Epidermal melanocyte (primary cell): Measurements from ENCODE around the gene POLN.

Experiments used
- DNase-seq: peaks from one replicate; pipeline ENCODE4 v3.0.0; 2011; ENCODE audit warnings: low spot score; ENCODE audit not compliant: insufficient read length

The POLN gene

DNA sequence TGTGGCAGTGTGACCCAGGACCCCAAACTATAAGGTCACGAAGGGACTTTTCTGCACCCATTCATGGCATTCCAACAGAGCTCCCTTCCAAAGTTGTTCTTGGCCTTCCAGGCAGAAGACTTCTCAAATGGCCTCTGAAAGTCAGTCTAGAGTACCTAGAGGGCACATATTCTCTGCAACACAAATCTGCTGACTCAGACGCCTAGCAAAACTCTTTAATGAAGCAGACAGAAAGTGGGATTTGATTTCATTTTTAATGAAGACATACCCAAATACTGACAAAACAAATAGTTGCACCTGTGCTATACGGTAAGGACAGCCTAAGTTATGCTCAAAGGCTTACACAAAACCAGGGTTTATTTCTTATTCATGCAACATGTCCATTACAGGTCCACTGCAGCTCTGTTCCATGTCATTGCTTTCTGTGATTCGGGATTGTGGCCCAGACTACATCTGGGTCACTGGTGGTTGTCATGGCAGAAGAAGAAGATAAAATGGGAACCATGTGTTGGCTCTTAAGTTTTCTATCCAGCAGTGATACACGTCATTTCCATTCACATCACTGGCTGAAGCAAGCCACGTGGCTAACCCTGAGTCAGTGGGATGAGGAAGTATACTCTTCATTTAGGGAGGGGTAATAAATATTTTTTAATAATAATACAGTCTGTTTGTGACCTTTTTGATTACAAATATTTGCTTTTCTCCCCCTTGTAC lies 125.1 kb downstream of the POLN start:
- no peak for DNase-seq

DNA sequence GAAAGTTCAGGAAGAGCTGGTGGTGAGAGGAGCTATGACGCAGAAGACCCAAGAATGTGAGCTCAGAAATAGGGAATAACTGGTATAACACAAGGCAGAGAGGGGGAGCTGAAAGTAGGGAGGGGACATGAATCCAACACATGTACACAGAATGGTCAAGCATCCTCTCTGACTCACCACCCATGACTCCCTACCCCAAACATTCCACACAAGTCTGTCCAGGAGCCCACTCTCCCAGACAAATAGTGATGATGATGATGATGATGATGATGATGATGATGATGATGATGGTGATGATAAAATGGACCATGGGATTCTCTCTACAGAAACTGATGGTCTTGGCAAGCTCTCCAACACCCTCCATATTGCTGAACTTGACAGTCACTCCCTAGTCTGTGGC lies 136.4 kb downstream of the POLN start:
- DNase-seq = no peak

GRCh38 chr4:2104556-2105345 lies 137.2 kb downstream of the POLN start:
- DNase-seq = no peak

DNA sequence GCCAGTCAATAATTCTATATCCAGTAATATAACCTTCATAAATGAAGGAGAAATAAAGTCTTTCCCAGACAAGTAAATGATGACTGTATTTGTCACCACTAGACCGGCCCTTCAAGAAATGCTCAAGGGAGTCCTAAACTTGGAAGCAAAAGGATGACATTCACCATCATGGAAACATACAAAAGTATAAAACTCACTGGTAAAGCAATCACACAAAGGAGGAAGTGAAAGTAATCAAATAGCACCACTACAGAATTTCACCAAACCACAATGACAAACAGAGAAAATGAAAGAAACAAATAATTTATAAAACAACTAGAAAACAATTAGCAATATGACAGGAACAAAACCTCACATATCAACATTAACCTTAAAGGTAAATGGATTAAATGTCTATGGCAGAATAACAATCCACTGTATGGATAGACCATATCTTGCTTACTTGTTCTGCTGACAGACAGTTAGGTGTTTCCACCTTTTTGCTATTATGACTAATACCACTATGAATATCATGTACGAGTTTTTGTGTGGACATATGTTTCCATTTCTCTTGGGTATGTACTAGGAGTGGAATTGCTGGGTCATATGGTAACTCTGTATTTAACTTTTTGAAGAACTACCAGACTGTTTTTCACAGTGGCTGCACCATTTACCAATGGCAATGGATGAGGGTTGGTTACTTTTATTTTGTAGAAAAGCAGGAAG lies 137.9 kb downstream of the POLN start:
- no peak for DNase-seq

- DNase-seq = no peak
Measured at GRCh38 chr4:2103127-2103842, 138.6 kb downstream of the POLN start.

GRCh38 chr4:2102045-2102883 lies 139.7 kb downstream of the POLN start:
- DNase-seq = no peak

DNA sequence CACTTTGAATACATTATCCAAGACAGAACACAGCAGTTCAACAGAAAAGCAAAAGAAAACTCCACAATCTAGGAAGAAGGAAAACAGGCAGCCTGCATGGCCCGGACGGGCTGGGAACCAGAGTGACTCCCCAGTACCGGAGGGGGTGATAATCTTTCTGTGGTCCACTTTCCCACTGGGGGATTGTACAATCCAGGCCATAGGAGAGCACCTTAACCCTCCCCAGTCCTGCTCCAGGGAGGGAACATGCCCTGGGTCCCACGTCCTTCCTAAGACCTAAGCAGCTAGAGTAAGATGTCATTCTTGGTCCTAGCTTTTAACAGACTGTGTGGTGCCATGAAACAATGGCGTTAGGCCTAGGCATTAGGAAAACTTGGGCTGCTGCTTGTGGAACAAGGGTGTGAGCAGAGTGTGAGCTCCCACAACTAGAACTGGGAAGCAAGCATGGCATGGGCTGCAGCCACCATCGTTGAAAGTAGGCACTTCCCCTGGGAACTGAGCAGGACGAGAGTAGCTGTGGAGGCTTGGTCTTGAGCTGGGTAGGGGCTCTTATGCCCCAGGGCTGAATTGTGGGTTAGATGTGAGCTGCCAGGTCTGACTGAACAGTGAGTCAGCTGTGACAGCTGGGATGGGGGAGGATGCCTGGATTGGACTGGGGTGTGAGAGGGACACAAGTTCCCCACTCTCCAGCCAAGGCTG lies 140.4 kb downstream of the POLN start:
- DNase-seq = no peak

GRCh38 chr4:2096073-2096609 lies 145.8 kb downstream of the POLN start:
- no peak for DNase-seq

- no peak for DNase-seq
Measured at GRCh38 chr4:2095236-2096072, 146.5 kb downstream of the POLN start.

GRCh38 chr4:2094545-2094944 lies 147.4 kb downstream of the POLN start:
- no peak for DNase-seq

DNA sequence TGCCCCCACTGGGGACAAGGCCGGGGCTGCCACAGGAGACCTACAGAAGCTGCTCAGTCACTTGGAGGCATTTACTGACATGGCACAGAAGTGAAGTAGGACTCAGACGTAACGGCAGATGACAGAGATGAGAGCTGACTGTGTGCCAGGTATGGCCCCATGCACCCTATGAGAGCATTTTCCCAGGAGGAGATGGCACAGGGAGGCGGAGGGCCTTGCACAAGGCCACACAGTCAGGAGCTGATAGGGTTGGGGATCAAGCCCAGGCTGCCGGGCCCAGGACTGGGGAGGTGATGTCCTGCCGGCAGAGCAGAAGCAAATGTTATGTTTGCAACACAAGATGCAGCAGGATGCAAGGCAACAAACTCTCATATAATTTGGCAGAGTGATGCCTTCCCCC lies 148.7 kb downstream of the POLN start:
- DNase-seq = no peak

GRCh38 chr4:2092669-2093053 lies 149.3 kb downstream of the POLN start:
- no peak for DNase-seq

DNA sequence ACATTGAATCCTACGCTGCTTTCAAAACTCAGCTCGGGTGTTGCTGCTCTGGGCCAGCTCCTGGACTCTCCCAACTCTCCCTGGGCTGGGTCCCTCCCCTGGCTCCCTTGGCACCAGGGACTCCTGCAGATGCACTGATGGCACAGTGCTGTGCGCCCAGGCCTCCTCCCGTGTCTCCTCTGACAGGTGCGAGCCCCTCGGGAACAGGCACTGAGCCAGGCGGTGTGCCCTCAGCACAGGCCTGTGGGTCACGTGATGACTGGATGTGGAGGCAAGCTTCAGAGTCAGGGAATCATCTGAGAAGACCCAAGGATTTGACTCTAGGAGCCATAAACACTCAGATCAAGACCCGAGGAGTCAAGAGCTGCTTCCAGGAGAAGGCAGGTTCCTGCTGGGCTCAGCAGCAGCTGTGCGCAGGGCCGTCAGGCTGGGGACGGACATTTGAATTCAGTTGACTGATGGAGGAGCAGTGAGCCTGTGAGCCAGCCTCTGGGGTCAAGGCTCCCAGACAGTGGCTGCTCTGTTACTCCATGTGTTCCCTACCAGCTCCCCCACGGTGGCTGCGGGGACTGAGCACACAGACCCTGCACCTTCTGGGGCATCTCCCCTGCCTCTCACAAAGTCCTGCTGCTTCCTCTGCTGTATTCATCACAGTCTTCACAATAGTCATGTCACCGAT lies 149.8 kb downstream of the POLN start:
- no peak for DNase-seq

- no peak for DNase-seq
Measured at GRCh38 chr4:2090642-2091041, 151.3 kb downstream of the POLN start.

- no peak for DNase-seq
Measured at GRCh38 chr4:2089222-2089621, 152.7 kb downstream of the POLN start.

DNA sequence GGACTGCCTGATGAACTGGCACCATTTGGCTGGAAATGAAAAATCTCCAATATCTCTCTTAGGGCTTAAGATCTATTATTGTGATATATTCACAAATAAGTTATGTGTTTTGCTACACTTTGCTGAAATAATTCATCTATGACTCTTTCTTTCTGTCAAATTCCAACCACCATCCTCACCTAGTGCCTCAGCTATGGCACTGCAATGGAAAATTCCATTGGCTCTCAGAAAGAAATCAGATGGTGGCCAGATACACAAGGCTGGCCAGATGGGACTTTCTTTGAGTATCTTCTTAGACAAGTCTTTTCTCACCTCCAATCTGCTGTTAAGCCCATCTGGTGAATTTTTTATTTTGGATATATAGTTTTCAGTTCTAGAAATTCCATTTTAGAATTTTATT lies 154.8 kb downstream of the POLN start:
- DNase-seq = no peak

GRCh38 chr4:2085496-2085901 lies 156.4 kb downstream of the POLN start:
- DNase-seq = no peak

DNA sequence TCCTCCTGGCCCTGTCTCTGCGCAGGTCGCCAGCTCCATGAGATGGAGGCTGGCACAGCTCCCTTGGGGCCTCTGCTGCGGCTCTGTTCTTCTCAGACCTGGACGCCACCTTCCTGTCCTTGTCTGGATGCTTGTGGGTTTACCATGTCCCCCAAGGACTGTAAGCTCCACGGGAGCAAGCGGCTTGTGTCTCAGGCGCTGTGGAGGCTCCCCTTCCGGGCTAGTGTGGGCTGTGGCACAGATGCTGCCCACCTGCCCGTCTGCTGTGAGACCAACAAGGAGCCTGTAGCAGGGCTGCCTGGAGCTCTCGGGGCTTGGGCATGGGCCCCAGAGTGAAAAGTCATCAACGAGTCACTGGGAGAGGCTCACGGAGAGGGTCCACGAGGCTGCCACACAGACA lies 157.6 kb downstream of the POLN start:
- DNase-seq = no peak

- no peak for DNase-seq
Measured at GRCh38 chr4:2083826-2084160, 158.1 kb downstream of the POLN start.
